ENCODE measurements around the gene FAM181B.

DNA sequence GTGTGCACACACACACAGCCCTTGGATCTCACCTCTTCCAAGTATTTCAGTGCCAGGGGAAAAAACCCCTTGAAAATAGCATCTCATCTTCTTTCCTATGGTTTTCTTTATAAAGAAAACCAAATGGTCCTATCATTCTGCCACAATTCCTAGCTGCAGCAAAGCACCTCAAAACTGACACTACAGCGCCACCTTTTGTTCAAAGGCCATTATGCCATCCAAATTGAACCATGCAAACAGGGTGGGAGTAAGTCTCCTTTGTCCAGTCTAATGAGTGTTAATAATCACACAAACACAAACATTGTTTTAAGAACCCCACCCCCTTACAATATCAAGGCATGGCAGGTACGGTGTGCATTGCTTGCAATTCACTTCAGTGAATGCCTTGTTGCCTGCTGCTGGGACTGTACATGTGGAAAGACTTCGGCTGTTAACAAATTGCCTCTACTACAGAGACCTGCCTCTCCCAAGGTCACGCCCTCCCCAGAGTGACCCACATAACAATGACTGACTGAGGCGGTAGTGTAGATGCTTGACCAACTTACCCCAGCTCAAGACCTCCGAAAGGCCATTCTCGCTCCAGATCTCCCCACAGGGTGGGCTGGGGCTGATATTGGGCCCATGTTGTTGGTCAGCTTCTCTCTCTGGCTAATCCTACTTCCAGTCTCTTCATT is 31.7 kb downstream of the FAM181B start:
- TF ChIP-seq, protein P1, sequence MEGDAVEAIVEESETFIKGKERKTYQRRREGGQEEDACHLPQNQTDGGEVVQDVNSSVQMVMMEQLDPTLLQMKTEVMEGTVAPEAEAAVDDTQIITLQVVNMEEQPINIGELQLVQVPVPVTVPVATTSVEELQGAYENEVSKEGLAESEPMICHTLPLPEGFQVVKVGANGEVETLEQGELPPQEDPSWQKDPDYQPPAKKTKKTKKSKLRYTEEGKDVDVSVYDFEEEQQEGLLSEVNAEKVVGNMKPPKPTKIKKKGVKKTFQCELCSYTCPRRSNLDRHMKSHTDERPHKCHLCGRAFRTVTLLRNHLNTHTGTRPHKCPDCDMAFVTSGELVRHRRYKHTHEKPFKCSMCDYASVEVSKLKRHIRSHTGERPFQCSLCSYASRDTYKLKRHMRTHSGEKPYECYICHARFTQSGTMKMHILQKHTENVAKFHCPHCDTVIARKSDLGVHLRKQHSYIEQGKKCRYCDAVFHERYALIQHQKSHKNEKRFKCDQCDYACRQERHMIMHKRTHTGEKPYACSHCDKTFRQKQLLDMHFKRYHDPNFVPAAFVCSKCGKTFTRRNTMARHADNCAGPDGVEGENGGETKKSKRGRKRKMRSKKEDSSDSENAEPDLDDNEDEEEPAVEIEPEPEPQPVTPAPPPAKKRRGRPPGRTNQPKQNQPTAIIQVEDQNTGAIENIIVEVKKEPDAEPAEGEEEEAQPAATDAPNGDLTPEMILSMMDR (IDR thresholded peaks at IDR 0.05): peak; percentile 96
- TF ChIP-seq EZH2 (IDR thresholded peaks at IDR 0.05): no peak

Data from neural progenitor cell (in vitro differentiated cells).